ENCODE measurements around the gene MEGF6. TPM values are rescaled to one million over a fixed set of nuclear protein-coding genes. Genes with fewer than 3 reads are reported as not detected.
A peak's percentile ranks its signal among the peaks of the same experiment; 100 is the strongest.
"Not testable (repeated sequence)": the region's sequence is repeated elsewhere in the genome, so short reads cannot be mapped to it uniquely, and the experiment has no call there.

MEGF6 gene
- total RNA-seq, 1 donor: 85.4 TPM

GRCh38 chr1:3625151-3625907 lies 14.0 kb upstream of the MEGF6 start:
- Histone ChIP-seq H3K4me2 (ENCODE audit: insufficient read depth, low read length) (peak overlapping the region; percentile 87), H3K9me3 (ENCODE audit: low read depth, low read length) (no peaks in the 10 kb centered on the region), H2AFZ (ENCODE audit: low read length) (peak overlapping the region; percentile 65), H3K36me3 (ENCODE audit: insufficient read depth, low read length) (peaks cover 31% of the 10 kb centered on the region), H3K27me3 (ENCODE audit: insufficient read depth, low read length) (no peaks in the 10 kb centered on the region), H3K4me3 (ENCODE audit: insufficient read depth, low read length) (peak overlapping the region; percentile 100), H3K27ac (ENCODE audit: low read depth, low read length) (peak overlapping the region; percentile 5), H4K20me1 (ENCODE audit: insufficient read depth, low read length) (peaks cover 9% of the 10 kb centered on the region), H3K4me1 (ENCODE audit: insufficient read depth, low read length) (peaks cover 18% of the 10 kb centered on the region), H3K79me2 (ENCODE audit: insufficient read depth, low read length) (peaks cover 32% of the 10 kb centered on the region)
- TF ChIP-seq CTCF (IDR thresholded peaks at IDR 0.05; ENCODE audit: extremely low read depth, low read depth, low read length): no peak
- DNase-seq (ENCODE audit: insufficient read length, low spot score, missing footprints): peak; percentile 95

- H3K4me3 ChIP-seq (ENCODE audit: insufficient read depth, low read length): peak within 1 kb of the TSS; percentile 100
- peak within 1 kb of the TSS; percentile 94 for H2AFZ ChIP-seq (ENCODE audit: low read length)
- peaks cover 9% of the 10 kb centered on the region for H4K20me1 ChIP-seq (ENCODE audit: insufficient read depth, low read length)
- peaks cover 18% of the 10 kb centered on the region for H3K4me1 ChIP-seq (ENCODE audit: insufficient read depth, low read length)
- no peaks in the 10 kb centered on the region for H3K27me3 ChIP-seq (ENCODE audit: insufficient read depth, low read length)
- no peak for TF ChIP-seq CTCF (IDR thresholded peaks at IDR 0.05; ENCODE audit: extremely low read depth, low read depth, low read length)
- H3K27ac ChIP-seq (ENCODE audit: low read depth, low read length): peak within 1 kb of the TSS; percentile 69
- H3K9me3 ChIP-seq (ENCODE audit: low read depth, low read length): no peaks in the 10 kb centered on the region
- H3K36me3 ChIP-seq (ENCODE audit: insufficient read depth, low read length): peaks cover 29% of the 10 kb centered on the region
- H3K79me2 ChIP-seq (ENCODE audit: insufficient read depth, low read length): peaks cover 32% of the 10 kb centered on the region
- DNase-seq (ENCODE audit: insufficient read length, low spot score, missing footprints): peak; percentile 100
- peak within 1 kb of the TSS; percentile 93 for H3K4me2 ChIP-seq (ENCODE audit: insufficient read depth, low read length)
Measured at GRCh38 chr1:3624200-3625136, 13.2 kb upstream of the MEGF6 start, which contains the start of gene TPRG1L. TSS of gene TPRG1L (plus strand) at chr1:3625015. CDS start at chr1:3625073, 58 bp downstream.

- DNase-seq (ENCODE audit: insufficient read length, low spot score, missing footprints): peak; percentile 81
Measured at GRCh38 chr1:3623441-3624199, 12.3 kb upstream of the MEGF6 start.

GRCh38 chr1:3622102-3622501 lies 10.8 kb upstream of the MEGF6 start:
- H4K20me1 ChIP-seq (ENCODE audit: insufficient read depth, low read length); H3K4me3 ChIP-seq (ENCODE audit: insufficient read depth, low read length); H3K36me3 ChIP-seq (ENCODE audit: insufficient read depth, low read length); H3K9me3 ChIP-seq (ENCODE audit: low read depth, low read length); DNase-seq (ENCODE audit: insufficient read length, low spot score, missing footprints); H3K27ac ChIP-seq (ENCODE audit: low read depth, low read length); H3K27me3 ChIP-seq (ENCODE audit: insufficient read depth, low read length); H2AFZ ChIP-seq (ENCODE audit: low read length); H3K4me2 ChIP-seq (ENCODE audit: insufficient read depth, low read length): not testable (repeated sequence)
- Histone ChIP-seq H3K4me1 (ENCODE audit: insufficient read depth, low read length) (peaks cover 20% of the 10 kb centered on the region), H3K79me2 (ENCODE audit: insufficient read depth, low read length) (peaks cover 32% of the 10 kb centered on the region)

More at GRCh38 chr1:3623441-3624199, 12.3 kb upstream of the MEGF6 start:
- Histone ChIP-seq H2AFZ (ENCODE audit: low read length) (peak overlapping the region; percentile 94), H3K27me3 (ENCODE audit: insufficient read depth, low read length) (no peaks in the 10 kb centered on the region), H3K4me3 (ENCODE audit: insufficient read depth, low read length) (peak overlapping the region; percentile 100), H3K36me3 (ENCODE audit: insufficient read depth, low read length) (peaks cover 20% of the 10 kb centered on the region), H3K79me2 (ENCODE audit: insufficient read depth, low read length) (peaks cover 32% of the 10 kb centered on the region), H3K4me1 (ENCODE audit: insufficient read depth, low read length) (peaks cover 20% of the 10 kb centered on the region), H3K27ac (ENCODE audit: low read depth, low read length) (peak overlapping the region; percentile 69), H3K4me2 (ENCODE audit: insufficient read depth, low read length) (peak overlapping the region; percentile 93), H3K9me3 (ENCODE audit: low read depth, low read length) (no peaks in the 10 kb centered on the region), H4K20me1 (ENCODE audit: insufficient read depth, low read length) (peaks cover 9% of the 10 kb centered on the region)
- no peak for TF ChIP-seq CTCF (IDR thresholded peaks at IDR 0.05; ENCODE audit: extremely low read depth, low read depth, low read length)
